HUES6 (cell line): ENCODE measurements around the gene SPANXN1.
"Not testable (repeated sequence)": the region's sequence is repeated elsewhere in the genome, so short reads cannot be mapped to it uniquely, and the experiment has no call there.

Experiments
- H3K27ac ChIP-seq: 2 replicates; pipeline ENCODE4 v1.7.0; 2013; ENCODE audit warnings: low read depth, mild to moderate bottlenecking, low read length, inconsistent platforms
- H3K27me3 ChIP-seq: 2 replicates; pipeline ENCODE4 v1.6.1; 2013; ENCODE audit warnings: low read length; ENCODE audit not compliant: control insufficient read depth, insufficient read depth
- H3K36me3 ChIP-seq: 2 replicates; pipeline ENCODE4 v1.6.1; 2013; ENCODE audit warnings: low read length; ENCODE audit not compliant: control insufficient read depth, insufficient read depth
- H3K4me1 ChIP-seq: 2 replicates; pipeline ENCODE4 v1.6.1; 2013; ENCODE audit warnings: low read length; ENCODE audit not compliant: control insufficient read depth, insufficient read depth
- H3K4me3 ChIP-seq: 2 replicates; pipeline ENCODE4 v1.5.1; 2013; ENCODE audit warnings: low read depth, low read length
- H3K9ac ChIP-seq: one replicate; pipeline ENCODE4 v1.6.1; 2013; ENCODE audit warnings: mild to moderate bottlenecking, low read length
- H3K9me3 ChIP-seq: 2 replicates; pipeline ENCODE4 v1.6.1; 2013; ENCODE audit warnings: low read depth, low read length; ENCODE audit not compliant: control insufficient read depth, insufficient read depth

Gene SPANXN1

GRCh38 chrX:145247203-145247602 is at the start of gene SPANXN1:
SPANXN1 (plus strand) TSS chrX:145247503; CDS start chrX:145247587, 84 bp downstream.
- H3K4me3 ChIP-seq, H3K9ac ChIP-seq, H3K36me3 ChIP-seq, H3K27me3 ChIP-seq, H3K4me1 ChIP-seq, H3K9me3 ChIP-seq, H3K27ac ChIP-seq: not testable (repeated sequence)

GRCh38 chrX:145199078-145199477 is 48.2 kb upstream of the SPANXN1 start:
- H3K4me1 ChIP-seq: no peaks in the 10 kb centered on the region
- H3K27ac ChIP-seq: no peak overlapping the region
- no peak overlapping the region for H3K9ac ChIP-seq
- H3K9me3 ChIP-seq: no peaks in the 10 kb centered on the region
- no peaks in the 10 kb centered on the region for H3K36me3 ChIP-seq
- H3K4me3 ChIP-seq: no peak overlapping the region
- no peaks in the 10 kb centered on the region for H3K27me3 ChIP-seq

GRCh38 chrX:145213504-145213903 is 33.8 kb upstream of the SPANXN1 start:
- Histone ChIP-seq H3K27me3 (no peaks in the 10 kb centered on the region; the same call in 1 of the 2 replicates), H3K4me3 (no peak overlapping the region), H3K9me3 (no peaks in the 10 kb centered on the region; the same call in 1 of the 2 replicates), H3K36me3 (no peaks in the 10 kb centered on the region), H3K27ac (no peak overlapping the region), H3K4me1 (peaks cover 2% of the 10 kb centered on the region; the same call in 1 of the 2 replicates), H3K9ac (no peak overlapping the region)

GRCh38 chrX:145292218-145292617 is 44.9 kb downstream of the SPANXN1 start:
- Histone ChIP-seq H3K4me3 (no peak overlapping the region), H3K9me3 (no peaks in the 10 kb centered on the region; the same call in 1 of the 2 replicates), H3K36me3 (no peaks in the 10 kb centered on the region), H3K27me3 (no peaks in the 10 kb centered on the region; the same call in 1 of the 2 replicates), H3K27ac (no peak overlapping the region), H3K9ac (no peak overlapping the region), H3K4me1 (no peaks in the 10 kb centered on the region)
